ENCODE measurements around the gene MMRN2. TPM values are rescaled to one million over a fixed set of nuclear protein-coding genes. Genes with fewer than 3 reads are reported as not detected.
"Not testable (repeated sequence)": the region's sequence is repeated elsewhere in the genome, so short reads cannot be mapped to it uniquely, and the experiment has no call there.

The MMRN2 gene
- polyA plus RNA-seq, 3 donors: 20.2 to 26.5 (median 25.0) TPM

- no peak for DNase-seq (ENCODE audit: extremely low read depth in 1 of 11, low read depth in 9 of 11, low spot score in 4 of 11)
Observed at GRCh38 chr10:86960863-86961434, 3.5 kb upstream of the MMRN2 start.

- DNase-seq (ENCODE audit: extremely low read depth in 1 of 11, low read depth in 9 of 11, low spot score in 4 of 11): peak in 1 of 11 donors; percentile 46
Observed at GRCh38 chr10:86960003-86960862, 2.8 kb upstream of the MMRN2 start.

DNA sequence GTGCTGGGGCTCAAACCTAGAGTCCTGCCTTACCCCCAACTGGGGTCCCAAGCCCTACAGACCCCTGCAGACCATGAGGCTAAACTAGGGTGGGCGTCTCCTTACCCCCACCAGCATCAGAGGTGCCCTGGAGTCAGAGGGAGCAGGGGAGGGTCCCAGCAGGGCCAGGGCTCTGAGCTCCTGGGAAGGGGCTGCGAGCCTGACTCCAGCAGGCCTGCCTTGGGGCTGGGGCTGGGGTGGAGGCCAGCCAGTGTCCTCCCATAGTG is 2.3 kb upstream of the MMRN2 start:
- DNase-seq (ENCODE audit: extremely low read depth in 1 of 11, low read depth in 9 of 11, low spot score in 4 of 11): no peak

GRCh38 chr10:86958901-86959736 is 1.7 kb upstream of the MMRN2 start:
- DNase-seq (ENCODE audit: extremely low read depth in 1 of 11, low read depth in 9 of 11, low spot score in 4 of 11): peak in 1 of 11 donors; percentile 55

- no peak for DNase-seq (ENCODE audit: extremely low read depth in 1 of 11, low read depth in 9 of 11, low spot score in 4 of 11)
Observed at GRCh38 chr10:86958116-86958900, 893 bp upstream of the MMRN2 start, which contains the start of gene SNCG. Gene SNCG (plus strand): TSS chr10:86958599. CDS start chr10:86958698, 99 bp downstream.

- DNase-seq (ENCODE audit: extremely low read depth in 1 of 11, low read depth in 9 of 11, low spot score in 4 of 11): no peak
Observed at GRCh38 chr10:86956848-86957448, 467 bp downstream of the MMRN2 start.

DNA sequence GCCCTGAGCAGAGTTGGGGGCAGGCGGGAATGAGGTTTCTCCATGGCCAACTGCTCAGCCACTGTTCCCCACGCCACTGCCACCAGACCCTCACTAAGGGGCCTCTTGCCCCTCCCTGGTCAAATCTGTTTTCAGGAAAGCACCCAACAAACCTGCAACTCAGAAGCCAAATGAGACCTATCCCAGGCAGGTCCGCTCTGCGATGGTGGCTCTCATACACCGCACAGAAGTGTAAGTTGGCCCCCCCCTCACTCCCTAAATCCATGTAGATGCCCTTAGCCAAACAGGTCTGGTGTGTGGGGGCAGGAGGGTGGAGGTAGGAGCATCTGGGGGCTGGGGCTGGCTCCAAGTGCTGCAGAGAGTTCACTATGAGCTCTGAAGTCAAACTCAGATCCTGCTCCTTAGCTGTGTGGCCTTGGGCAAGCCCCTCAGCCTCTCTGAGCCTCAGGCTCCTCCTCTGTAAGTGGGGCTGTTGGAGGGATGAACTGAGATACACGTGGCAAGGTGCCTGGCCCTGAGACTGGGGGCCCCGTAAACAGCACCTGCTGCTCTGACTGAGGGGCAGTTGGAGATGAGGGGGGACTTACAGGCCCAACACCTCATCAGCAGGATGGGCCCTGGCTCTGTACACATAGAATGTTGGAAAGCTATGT is 1.1 kb downstream of the MMRN2 start:
- no peak for DNase-seq (ENCODE audit: extremely low read depth in 1 of 11, low read depth in 9 of 11, low spot score in 4 of 11)

DNA sequence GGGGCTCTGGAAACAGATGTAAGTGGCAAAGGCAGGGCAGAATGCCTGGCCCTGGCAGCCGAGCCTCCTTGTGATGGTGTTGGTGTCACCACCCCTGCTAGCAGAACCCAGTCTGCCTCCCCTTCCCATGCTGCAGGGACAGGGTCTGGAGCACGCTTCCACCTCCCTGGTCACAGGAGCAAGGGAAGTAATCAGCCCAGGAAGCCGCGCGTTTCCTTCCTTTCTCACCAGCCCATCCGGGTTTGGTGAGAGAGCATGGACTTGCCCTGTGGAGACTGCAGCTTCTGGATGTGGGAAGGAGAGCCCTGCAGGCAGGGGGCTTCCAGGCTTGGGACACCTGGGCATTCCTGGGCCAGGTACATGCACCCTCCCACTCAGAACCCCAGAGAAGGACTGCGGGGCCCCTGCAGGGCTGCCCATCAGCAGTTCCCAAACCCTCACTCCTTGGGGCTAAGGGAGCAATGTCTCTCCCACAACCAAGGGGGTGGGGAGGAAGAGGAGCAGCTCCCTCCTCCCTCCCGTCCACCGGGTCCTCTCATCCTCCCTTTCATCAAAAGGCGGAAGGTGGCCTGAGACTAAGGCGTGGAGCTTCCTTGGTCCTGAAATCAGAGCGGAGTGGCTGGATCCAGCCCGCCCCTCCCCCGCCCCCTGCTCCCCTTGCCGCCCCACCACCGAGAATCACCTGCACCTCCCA is 1.8 kb downstream of the MMRN2 start:
- DNase-seq (ENCODE audit: extremely low read depth in 1 of 11, low read depth in 9 of 11, low spot score in 4 of 11): no peak

- no peak for DNase-seq (ENCODE audit: extremely low read depth in 1 of 11, low read depth in 9 of 11, low spot score in 4 of 11)
Observed at GRCh38 chr10:86954681-86955500, 2.5 kb downstream of the MMRN2 start.

GRCh38 chr10:86953747-86954680 is 3.4 kb downstream of the MMRN2 start:
- peak in 4 of 11 donors; percentile 57 to 69 (median 64) for DNase-seq (ENCODE audit: extremely low read depth in 1 of 11, low read depth in 9 of 11, low spot score in 4 of 11)

DNA sequence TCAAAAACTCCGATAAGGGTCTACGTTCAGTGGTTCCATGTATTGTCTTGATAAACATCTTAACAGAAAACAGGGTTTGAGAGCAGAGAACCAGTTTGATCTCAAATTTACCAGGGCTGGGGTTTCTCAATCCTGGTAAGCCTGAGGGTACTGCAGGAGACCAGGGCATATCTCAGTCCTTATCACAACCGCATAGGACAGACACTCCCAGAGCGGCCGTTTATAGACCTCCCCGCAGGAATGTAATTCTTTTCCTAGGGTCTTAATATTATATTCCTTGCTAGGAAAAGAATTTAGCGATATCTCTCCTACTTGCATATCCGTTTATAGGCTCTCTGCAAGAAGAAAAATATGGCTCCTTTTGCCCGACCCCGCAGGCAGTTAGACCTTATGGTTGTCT is 4.7 kb downstream of the MMRN2 start:
- not testable (repeated sequence) for DNase-seq (ENCODE audit: extremely low read depth in 1 of 11, low read depth in 9 of 11, low spot score in 4 of 11)

GRCh38 chr10:86952106-86952505 is 5.3 kb downstream of the MMRN2 start:
- no peak for DNase-seq (ENCODE audit: extremely low read depth in 1 of 11, low read depth in 9 of 11, low spot score in 4 of 11)

DNA sequence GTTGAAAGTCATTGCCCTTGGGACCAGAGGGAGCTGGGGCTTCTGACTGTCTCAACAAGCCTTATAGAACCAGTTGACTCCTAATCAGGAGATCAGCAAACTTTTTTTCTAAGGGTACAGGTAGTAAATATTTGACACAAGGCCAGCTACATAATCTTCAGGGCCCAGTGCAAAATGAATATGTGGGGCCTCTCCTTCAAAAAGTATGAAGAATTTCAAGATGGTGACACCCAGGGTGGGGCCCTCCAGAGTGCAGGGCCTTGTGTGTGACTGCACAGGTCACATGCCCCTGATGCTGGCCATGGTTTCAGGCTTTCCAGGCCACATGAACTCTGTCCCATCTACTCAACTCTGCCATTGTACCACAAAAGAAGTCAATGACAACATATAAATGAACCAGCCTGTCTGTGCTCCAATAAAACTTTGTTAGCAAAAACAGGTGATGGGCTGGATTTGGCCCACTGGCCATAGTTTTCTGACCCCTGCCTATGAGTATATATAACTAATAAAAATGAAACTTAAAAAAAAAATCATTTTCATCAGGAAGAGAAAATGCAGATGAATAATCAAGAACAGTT is 6.1 kb downstream of the MMRN2 start:
- DNase-seq (ENCODE audit: extremely low read depth in 1 of 11, low read depth in 9 of 11, low spot score in 4 of 11): no peak

DNA sequence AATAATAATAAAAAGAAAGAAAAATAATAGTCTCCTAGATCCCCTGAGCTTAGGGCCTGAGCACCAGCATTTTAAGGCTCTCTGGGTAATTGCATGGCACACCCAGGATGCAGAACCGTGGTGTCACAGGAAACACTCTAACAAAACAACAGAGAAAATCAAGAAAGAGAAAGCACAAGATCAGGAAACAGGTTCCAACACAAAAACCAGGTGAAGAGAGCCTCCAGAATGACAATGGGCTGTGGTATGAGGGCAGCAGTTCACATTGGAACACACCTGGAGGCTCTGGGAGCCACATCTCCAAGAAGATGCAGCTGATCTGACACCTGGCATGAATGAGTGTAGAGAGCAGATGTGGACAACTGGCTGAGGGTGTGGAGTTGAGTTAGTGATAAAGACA is 7.1 kb downstream of the MMRN2 start:
- DNase-seq (ENCODE audit: extremely low read depth in 1 of 11, low read depth in 9 of 11, low spot score in 4 of 11): no peak

- DNase-seq (ENCODE audit: extremely low read depth in 1 of 11, low read depth in 9 of 11, low spot score in 4 of 11): not testable (repeated sequence)
Observed at GRCh38 chr10:86947806-86948205, 9.6 kb downstream of the MMRN2 start.
